Nephron (organoid): ENCODE data around the gene CNTNAP5.

Experiments used
- H3K27ac Mint-ChIP-seq, 3 experiments: 2 replicates each; pipeline ENCODE4 v1.8.0; 2020; ENCODE audit warnings: mixed read lengths in 3 of 3, mild to moderate bottlenecking in 2 of 3, moderate library complexity in 1 of 3
- H3K27me3 Mint-ChIP-seq: 2 replicates; pipeline ENCODE4 v1.8.0; 2021; ENCODE audit warnings: low read depth, mild to moderate bottlenecking, moderate library complexity, mixed read lengths
- H3K36me3 Mint-ChIP-seq: 2 replicates; pipeline ENCODE4 v1.8.0; 2020; ENCODE audit warnings: low read depth, mixed read lengths
- H3K4me1 Mint-ChIP-seq: 2 replicates; pipeline ENCODE4 v1.8.0; 2020; ENCODE audit warnings: mixed read lengths
- H3K4me3 Mint-ChIP-seq, 3 experiments: 2 replicates each; pipeline ENCODE4 v1.8.0; 2020; ENCODE audit warnings: mild to moderate bottlenecking in 3 of 3, mixed read lengths in 3 of 3, moderate library complexity in 2 of 3
- H3K9me3 Mint-ChIP-seq: 2 replicates; pipeline ENCODE4 v1.8.0; 2020; ENCODE audit warnings: mixed read lengths
- CTCF ChIP-seq, 3 experiments: fragments of 200-600 bp; sonication (generic); IDR thresholded peaks; one replicate each; pipeline ENCODE4 v1.5.0; 2021; ENCODE audit warnings: antibody characterized with exemption in 3 of 3; ENCODE audit not compliant: unreplicated experiment in 3 of 3

The CNTNAP5 gene

GRCh38 chr2:124289060-124289459 lies 264.0 kb downstream of the CNTNAP5 start:
- no peaks in the 10 kb centered on the region for H3K4me1 Mint-ChIP-seq
- no peaks in the 10 kb centered on the region for H3K27me3 Mint-ChIP-seq
- H3K27ac Mint-ChIP-seq: no peak overlapping the region
- TF ChIP-seq CTCF (IDR thresholded peaks at IDR 0.05; ENCODE audit: unreplicated experiment in 3 of 3): no peak
- no peak overlapping the region for H3K4me3 Mint-ChIP-seq
- H3K9me3 Mint-ChIP-seq: no peaks in the 10 kb centered on the region
- no peaks in the 10 kb centered on the region for H3K36me3 Mint-ChIP-seq

GRCh38 chr2:124289615-124290014 lies 264.5 kb downstream of the CNTNAP5 start:
- TF ChIP-seq CTCF (IDR thresholded peaks at IDR 0.05; ENCODE audit: unreplicated experiment in 3 of 3): no peak
- Mint-ChIP-seq H3K27me3 (no peaks in the 10 kb centered on the region), H3K27ac (no peak overlapping the region), H3K9me3 (no peaks in the 10 kb centered on the region), H3K4me3 (no peak overlapping the region), H3K4me1 (no peaks in the 10 kb centered on the region), H3K36me3 (no peaks in the 10 kb centered on the region)

GRCh38 chr2:124296470-124296869 lies 271.4 kb downstream of the CNTNAP5 start:
- Mint-ChIP-seq H3K27me3 (no peaks in the 10 kb centered on the region), H3K4me3 (no peak overlapping the region), H3K27ac (no peak overlapping the region), H3K36me3 (no peaks in the 10 kb centered on the region), H3K9me3 (no peaks in the 10 kb centered on the region), H3K4me1 (no peaks in the 10 kb centered on the region)
- no peak for TF ChIP-seq CTCF (IDR thresholded peaks at IDR 0.05; ENCODE audit: unreplicated experiment in 3 of 3)

- no peak overlapping the region for H3K4me3 Mint-ChIP-seq
Observed at GRCh38 chr2:124301915-124302314, 276.8 kb downstream of the CNTNAP5 start.

GRCh38 chr2:124308319-124309062 lies 283.4 kb downstream of the CNTNAP5 start:
- no peak overlapping the region for H3K27ac Mint-ChIP-seq
- no peak for TF ChIP-seq CTCF (IDR thresholded peaks at IDR 0.05; ENCODE audit: unreplicated experiment in 3 of 3)
- H3K9me3 Mint-ChIP-seq: peaks cover 3% of the 10 kb centered on the region
- no peaks in the 10 kb centered on the region for H3K36me3 Mint-ChIP-seq
- peaks cover 5% of the 10 kb centered on the region for H3K4me1 Mint-ChIP-seq
- H3K4me3 Mint-ChIP-seq: no peak overlapping the region
- H3K27me3 Mint-ChIP-seq: no peaks in the 10 kb centered on the region

More at GRCh38 chr2:124301915-124302314, 276.8 kb downstream of the CNTNAP5 start:
- Mint-ChIP-seq H3K9me3 (peaks cover 3% of the 10 kb centered on the region), H3K27ac (no peak overlapping the region), H3K4me1 (peaks cover 11% of the 10 kb centered on the region), H3K36me3 (no peaks in the 10 kb centered on the region), H3K27me3 (no peaks in the 10 kb centered on the region)
- TF ChIP-seq CTCF (IDR thresholded peaks at IDR 0.05; ENCODE audit: unreplicated experiment in 3 of 3): no peak

- TF ChIP-seq CTCF (IDR thresholded peaks at IDR 0.05; ENCODE audit: unreplicated experiment in 3 of 3): no peak
- H3K27me3 Mint-ChIP-seq: no peaks in the 10 kb centered on the region
- H3K27ac Mint-ChIP-seq: no peak overlapping the region
- no peaks in the 10 kb centered on the region for H3K36me3 Mint-ChIP-seq
- H3K4me3 Mint-ChIP-seq: no peak overlapping the region
- no peaks in the 10 kb centered on the region for H3K9me3 Mint-ChIP-seq
- no peaks in the 10 kb centered on the region for H3K4me1 Mint-ChIP-seq
Observed at GRCh38 chr2:124309563-124310138, 284.6 kb downstream of the CNTNAP5 start.
